ENCODE data around the gene MACROD2.

The MACROD2 gene

GRCh38 chr20:14785065-14785743 lies 789.9 kb downstream of the MACROD2 start:
- ChIA-PET POLR2A (no interaction called here), CTCF (no interaction called here)
- no peak for TF ChIP-seq ZNF548 (tag by site-specific recombination; IDR thresholded peaks at IDR 0.05)

GRCh38 chr20:14790190-14790589 lies 794.9 kb downstream of the MACROD2 start:
- ChIA-PET POLR2A (no interaction called here), CTCF (interaction anchor here (0.9 kb wide), 1 partner anchor 25 kb away, joined by 7 read pairs; no protein-coding TSS in a partner anchor)
- TF ChIP-seq ZNF513 (tag by site-specific recombination; IDR thresholded peaks at IDR 0.05): no peak
- TF ChIP-seq, protein P1, sequence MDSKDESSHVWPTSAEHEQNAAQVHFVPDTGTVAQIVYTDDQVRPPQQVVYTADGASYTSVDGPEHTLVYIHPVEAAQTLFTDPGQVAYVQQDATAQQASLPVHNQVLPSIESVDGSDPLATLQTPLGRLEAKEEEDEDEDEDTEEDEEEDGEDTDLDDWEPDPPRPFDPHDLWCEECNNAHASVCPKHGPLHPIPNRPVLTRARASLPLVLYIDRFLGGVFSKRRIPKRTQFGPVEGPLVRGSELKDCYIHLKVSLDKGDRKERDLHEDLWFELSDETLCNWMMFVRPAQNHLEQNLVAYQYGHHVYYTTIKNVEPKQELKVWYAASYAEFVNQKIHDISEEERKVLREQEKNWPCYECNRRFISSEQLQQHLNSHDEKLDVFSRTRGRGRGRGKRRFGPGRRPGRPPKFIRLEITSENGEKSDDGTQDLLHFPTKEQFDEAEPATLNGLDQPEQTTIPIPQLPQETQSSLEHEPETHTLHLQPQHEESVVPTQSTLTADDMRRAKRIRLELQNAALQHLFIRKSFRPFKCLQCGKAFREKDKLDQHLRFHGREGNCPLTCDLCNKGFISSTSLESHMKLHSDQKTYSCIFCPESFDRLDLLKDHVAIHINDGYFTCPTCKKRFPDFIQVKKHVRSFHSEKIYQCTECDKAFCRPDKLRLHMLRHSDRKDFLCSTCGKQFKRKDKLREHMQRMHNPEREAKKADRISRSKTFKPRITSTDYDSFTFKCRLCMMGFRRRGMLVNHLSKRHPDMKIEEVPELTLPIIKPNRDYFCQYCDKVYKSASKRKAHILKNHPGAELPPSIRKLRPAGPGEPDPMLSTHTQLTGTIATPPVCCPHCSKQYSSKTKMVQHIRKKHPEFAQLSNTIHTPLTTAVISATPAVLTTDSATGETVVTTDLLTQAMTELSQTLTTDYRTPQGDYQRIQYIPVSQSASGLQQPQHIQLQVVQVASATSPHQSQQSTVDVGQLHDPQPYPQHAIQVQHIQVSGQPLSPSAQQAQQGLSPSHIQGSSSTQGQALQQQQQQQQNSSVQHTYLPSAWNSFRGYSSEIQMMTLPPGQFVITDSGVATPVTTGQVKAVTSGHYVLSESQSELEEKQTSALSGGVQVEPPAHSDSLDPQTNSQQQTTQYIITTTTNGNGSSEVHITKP (tag by site-specific recombination; IDR thresholded peaks at IDR 0.05): no peak
- TF ChIP-seq ZNF292 (tag by site-specific recombination; IDR thresholded peaks at IDR 0.05; ENCODE audit: borderline replicate concordance, low read depth): no peak
- no peak for TF ChIP-seq ZNF571 (tag by site-specific recombination; IDR thresholded peaks at IDR 0.05)
- TF ChIP-seq, protein P2, sequence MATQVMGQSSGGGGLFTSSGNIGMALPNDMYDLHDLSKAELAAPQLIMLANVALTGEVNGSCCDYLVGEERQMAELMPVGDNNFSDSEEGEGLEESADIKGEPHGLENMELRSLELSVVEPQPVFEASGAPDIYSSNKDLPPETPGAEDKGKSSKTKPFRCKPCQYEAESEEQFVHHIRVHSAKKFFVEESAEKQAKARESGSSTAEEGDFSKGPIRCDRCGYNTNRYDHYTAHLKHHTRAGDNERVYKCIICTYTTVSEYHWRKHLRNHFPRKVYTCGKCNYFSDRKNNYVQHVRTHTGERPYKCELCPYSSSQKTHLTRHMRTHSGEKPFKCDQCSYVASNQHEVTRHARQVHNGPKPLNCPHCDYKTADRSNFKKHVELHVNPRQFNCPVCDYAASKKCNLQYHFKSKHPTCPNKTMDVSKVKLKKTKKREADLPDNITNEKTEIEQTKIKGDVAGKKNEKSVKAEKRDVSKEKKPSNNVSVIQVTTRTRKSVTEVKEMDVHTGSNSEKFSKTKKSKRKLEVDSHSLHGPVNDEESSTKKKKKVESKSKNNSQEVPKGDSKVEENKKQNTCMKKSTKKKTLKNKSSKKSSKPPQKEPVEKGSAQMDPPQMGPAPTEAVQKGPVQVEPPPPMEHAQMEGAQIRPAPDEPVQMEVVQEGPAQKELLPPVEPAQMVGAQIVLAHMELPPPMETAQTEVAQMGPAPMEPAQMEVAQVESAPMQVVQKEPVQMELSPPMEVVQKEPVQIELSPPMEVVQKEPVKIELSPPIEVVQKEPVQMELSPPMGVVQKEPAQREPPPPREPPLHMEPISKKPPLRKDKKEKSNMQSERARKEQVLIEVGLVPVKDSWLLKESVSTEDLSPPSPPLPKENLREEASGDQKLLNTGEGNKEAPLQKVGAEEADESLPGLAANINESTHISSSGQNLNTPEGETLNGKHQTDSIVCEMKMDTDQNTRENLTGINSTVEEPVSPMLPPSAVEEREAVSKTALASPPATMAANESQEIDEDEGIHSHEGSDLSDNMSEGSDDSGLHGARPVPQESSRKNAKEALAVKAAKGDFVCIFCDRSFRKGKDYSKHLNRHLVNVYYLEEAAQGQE (tag by site-specific recombination; IDR thresholded peaks at IDR 0.05): no peak
- no peak for TF ChIP-seq ZNF549 (tag by site-specific recombination; IDR thresholded peaks at IDR 0.05)
- TF ChIP-seq ZBTB8A (tag by site-specific recombination; IDR thresholded peaks at IDR 0.05): no peak
- no peak for TF ChIP-seq ZNF37A (tag by site-specific recombination; IDR thresholded peaks at IDR 0.05)
- TF ChIP-seq HOXA7 (CRISPR knock-in tag; IDR thresholded peaks at IDR 0.05; ENCODE audit: borderline replicate concordance): no peak
- no peak for TF ChIP-seq ZNF2 (tag by site-specific recombination; IDR thresholded peaks at IDR 0.05)
- TF ChIP-seq, protein P3, sequence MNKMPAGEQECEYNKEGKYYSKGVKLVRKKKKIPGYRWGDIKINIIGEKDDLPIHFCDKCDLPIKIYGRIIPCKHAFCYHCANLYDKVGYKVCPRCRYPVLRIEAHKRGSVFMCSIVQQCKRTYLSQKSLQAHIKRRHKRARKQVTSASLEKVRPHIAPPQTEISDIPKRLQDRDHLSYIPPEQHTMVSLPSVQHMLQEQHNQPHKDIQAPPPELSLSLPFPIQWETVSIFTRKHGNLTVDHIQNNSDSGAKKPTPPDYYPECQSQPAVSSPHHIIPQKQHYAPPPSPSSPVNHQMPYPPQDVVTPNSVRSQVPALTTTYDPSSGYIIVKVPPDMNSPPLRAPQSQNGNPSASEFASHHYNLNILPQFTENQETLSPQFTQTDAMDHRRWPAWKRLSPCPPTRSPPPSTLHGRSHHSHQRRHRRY (tag by site-specific recombination; IDR thresholded peaks at IDR 0.05): no peak
- TF ChIP-seq, protein P4, sequence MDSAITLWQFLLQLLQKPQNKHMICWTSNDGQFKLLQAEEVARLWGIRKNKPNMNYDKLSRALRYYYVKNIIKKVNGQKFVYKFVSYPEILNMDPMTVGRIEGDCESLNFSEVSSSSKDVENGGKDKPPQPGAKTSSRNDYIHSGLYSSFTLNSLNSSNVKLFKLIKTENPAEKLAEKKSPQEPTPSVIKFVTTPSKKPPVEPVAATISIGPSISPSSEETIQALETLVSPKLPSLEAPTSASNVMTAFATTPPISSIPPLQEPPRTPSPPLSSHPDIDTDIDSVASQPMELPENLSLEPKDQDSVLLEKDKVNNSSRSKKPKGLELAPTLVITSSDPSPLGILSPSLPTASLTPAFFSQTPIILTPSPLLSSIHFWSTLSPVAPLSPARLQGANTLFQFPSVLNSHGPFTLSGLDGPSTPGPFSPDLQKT (IDR thresholded peaks at IDR 0.05; ENCODE audit: borderline replicate concordance, low read depth, low read length): no peak
- H3K9me3 ChIP-seq (ENCODE audit: control insufficient read depth, insufficient read depth, low read depth, low read length): no peaks in the 10 kb centered on the region
- H3K4me1 ChIP-seq (ENCODE audit: control insufficient read depth, insufficient read depth, low read length): no peaks in the 10 kb centered on the region
- no peak overlapping the region for H3K27ac ChIP-seq (ENCODE audit: extremely low read depth, low read depth, low read length)
- no peaks in the 10 kb centered on the region for H3K36me3 ChIP-seq (ENCODE audit: control insufficient read depth in 2 of 2, insufficient read depth in 1 of 2, low read length in 2 of 2)
- H3K4me3 ChIP-seq (ENCODE audit: low read depth, low read length): no peak overlapping the region

More at GRCh38 chr20:14785065-14785743, 789.9 kb downstream of the MACROD2 start:
- H3K27ac ChIP-seq (ENCODE audit: extremely low read depth, low read depth, low read length): no peak overlapping the region
- H3K9me3 ChIP-seq (ENCODE audit: control insufficient read depth, insufficient read depth, low read depth, low read length): no peaks in the 10 kb centered on the region
- H3K4me1 ChIP-seq (ENCODE audit: control insufficient read depth, insufficient read depth, low read length): no peaks in the 10 kb centered on the region
- no peak overlapping the region for H3K4me3 ChIP-seq (ENCODE audit: low read depth, low read length)
- H3K36me3 ChIP-seq (ENCODE audit: control insufficient read depth in 2 of 2, insufficient read depth in 1 of 2, low read length in 2 of 2): no peaks in the 10 kb centered on the region
